ENCODE results near the gene GALC.

The GALC gene

DNA sequence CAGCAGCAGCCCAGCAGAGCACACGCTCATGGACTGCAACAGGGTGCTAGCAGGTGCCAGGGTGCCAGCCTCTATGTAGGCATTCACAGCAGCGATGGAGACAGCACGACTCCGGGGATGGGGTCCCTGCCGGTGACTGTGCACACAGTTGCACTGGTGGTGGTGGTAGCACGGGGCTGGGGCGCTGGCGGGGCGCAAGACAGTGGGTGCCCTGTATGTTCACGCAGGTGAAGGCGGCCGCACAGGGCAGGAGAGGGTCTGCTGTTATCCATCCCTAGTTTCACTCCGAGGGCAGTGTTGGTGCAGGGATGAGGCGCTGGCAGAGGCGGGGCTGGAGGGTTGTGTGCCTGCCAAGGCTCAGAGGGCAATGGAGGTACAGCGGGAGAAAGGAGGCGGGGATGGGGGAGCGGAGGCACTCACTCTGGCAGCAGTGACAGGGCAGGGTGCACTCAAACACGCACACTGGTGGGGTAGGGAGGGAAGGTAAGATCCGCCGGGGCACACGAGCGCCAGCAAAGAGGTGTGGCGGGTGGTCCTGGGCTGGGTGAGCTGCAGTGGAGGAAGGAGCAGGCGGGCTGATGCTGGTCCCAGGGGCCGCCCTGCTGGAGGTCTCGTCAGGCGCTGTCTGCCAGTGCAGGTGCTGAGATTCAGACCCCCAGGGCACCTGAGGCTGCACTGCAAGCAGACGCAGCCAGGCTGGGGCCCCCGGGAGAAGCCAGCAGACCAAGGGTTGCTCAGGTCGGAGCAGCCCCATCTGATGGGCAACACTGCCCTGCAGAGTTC lies 76.7 kb downstream of the GALC start:
- TF ChIP-seq, protein P1, sequence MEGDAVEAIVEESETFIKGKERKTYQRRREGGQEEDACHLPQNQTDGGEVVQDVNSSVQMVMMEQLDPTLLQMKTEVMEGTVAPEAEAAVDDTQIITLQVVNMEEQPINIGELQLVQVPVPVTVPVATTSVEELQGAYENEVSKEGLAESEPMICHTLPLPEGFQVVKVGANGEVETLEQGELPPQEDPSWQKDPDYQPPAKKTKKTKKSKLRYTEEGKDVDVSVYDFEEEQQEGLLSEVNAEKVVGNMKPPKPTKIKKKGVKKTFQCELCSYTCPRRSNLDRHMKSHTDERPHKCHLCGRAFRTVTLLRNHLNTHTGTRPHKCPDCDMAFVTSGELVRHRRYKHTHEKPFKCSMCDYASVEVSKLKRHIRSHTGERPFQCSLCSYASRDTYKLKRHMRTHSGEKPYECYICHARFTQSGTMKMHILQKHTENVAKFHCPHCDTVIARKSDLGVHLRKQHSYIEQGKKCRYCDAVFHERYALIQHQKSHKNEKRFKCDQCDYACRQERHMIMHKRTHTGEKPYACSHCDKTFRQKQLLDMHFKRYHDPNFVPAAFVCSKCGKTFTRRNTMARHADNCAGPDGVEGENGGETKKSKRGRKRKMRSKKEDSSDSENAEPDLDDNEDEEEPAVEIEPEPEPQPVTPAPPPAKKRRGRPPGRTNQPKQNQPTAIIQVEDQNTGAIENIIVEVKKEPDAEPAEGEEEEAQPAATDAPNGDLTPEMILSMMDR (IDR thresholded peaks at IDR 0.05) = no peak
- no peak overlapping the region for H3K4me3 ChIP-seq (ENCODE audit: low read depth in 1 of 2, low read length in 1 of 2)
- no peaks in the 10 kb centered on the region for H3K27me3 ChIP-seq
- no peaks in the 10 kb centered on the region for H3K9me3 ChIP-seq
- H3K36me3 ChIP-seq = no peaks in the 10 kb centered on the region
- H3K4me1 ChIP-seq (ENCODE audit: control insufficient read depth in 1 of 2, insufficient read depth in 1 of 2, low read depth in 1 of 2, low read length in 1 of 2) = no peaks in the 10 kb centered on the region
- no peak overlapping the region for H3K27ac ChIP-seq

DNA sequence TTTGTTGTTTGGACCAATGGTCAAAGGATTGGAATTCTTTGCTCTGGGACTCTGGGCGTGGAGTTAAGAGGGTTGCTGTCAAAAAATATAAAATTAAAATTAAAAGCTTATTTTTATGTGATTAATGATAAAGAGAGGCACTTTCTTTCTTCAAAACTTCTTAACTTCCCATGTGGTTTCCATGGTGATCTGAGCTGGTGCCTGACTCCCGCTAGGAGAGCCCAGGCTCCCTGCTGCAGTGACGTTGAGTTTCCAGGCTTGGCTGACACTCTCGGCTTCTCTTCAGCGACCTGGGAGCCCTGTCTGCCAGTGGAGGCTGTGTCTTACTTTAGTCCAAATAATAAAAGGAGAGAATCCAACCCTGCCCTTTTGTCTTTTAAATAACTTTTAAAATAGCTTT lies 84.4 kb downstream of the GALC start:
- Histone ChIP-seq H3K27me3 (peaks cover 17% of the 10 kb centered on the region), H3K36me3 (no peaks in the 10 kb centered on the region), H3K9me3 (no peaks in the 10 kb centered on the region), H3K4me3 (ENCODE audit: low read depth in 1 of 2, low read length in 1 of 2) (no peak overlapping the region), H3K4me1 (ENCODE audit: control insufficient read depth in 1 of 2, insufficient read depth in 1 of 2, low read depth in 1 of 2, low read length in 1 of 2) (no peaks in the 10 kb centered on the region), H3K27ac (no peak overlapping the region)
- TF ChIP-seq, protein P1 (IDR thresholded peaks at IDR 0.05) = no peak

DNA sequence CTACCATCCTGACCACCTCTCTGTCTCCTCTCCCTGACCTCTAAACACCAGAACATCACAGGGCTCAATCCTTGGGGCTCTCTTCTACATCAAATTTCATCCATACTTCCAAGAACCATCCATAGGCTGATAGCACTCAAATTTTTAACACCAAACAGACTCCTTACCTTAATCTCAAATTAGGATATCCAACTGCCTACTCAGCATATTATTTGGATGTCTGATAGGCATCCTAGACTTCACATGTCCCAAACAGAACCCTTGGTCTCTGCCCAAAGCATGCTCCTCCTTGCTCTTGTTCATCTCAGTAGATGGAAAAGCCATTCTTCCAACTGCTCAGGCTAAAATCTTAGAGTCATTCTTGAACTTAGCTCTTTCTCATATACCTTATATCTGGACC lies 91.3 kb downstream of the GALC start:
- Histone ChIP-seq H3K4me1 (ENCODE audit: control insufficient read depth in 1 of 2, insufficient read depth in 1 of 2, low read depth in 1 of 2, low read length in 1 of 2) (no peaks in the 10 kb centered on the region), H3K27me3 (peaks cover 75% of the 10 kb centered on the region), H3K9me3 (no peaks in the 10 kb centered on the region), H3K27ac (no peak overlapping the region), H3K4me3 (ENCODE audit: low read depth in 1 of 2, low read length in 1 of 2) (no peak overlapping the region), H3K36me3 (no peaks in the 10 kb centered on the region)
- TF ChIP-seq, protein P1 (IDR thresholded peaks at IDR 0.05) = no peak

DNA sequence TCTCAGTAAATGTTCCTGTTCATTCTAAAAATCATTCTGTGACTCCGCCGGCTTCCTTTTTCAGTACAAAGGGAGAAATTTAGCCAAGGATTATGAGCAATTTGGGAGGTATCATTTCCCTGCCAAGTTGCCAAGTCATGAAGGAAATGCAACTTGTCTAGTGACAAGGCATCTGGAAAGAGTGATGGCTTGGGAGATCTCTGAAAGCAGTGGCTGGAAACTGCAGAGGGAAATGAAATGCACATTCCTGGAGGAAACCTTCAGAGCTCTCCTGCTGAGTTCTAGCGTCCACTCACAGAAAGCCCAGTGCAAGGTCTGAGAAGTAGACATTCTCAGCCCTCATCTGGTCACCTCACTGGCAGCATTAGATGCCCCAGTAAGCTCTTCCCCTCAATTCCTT lies 91.7 kb downstream of the GALC start:
- Histone ChIP-seq H3K27me3 (peaks cover 77% of the 10 kb centered on the region), H3K9me3 (no peaks in the 10 kb centered on the region), H3K4me1 (ENCODE audit: control insufficient read depth in 1 of 2, insufficient read depth in 1 of 2, low read depth in 1 of 2, low read length in 1 of 2) (no peaks in the 10 kb centered on the region), H3K27ac (no peak overlapping the region), H3K4me3 (ENCODE audit: low read depth in 1 of 2, low read length in 1 of 2) (no peak overlapping the region), H3K36me3 (no peaks in the 10 kb centered on the region)
- TF ChIP-seq, protein P1 (IDR thresholded peaks at IDR 0.05) = no peak

DNA sequence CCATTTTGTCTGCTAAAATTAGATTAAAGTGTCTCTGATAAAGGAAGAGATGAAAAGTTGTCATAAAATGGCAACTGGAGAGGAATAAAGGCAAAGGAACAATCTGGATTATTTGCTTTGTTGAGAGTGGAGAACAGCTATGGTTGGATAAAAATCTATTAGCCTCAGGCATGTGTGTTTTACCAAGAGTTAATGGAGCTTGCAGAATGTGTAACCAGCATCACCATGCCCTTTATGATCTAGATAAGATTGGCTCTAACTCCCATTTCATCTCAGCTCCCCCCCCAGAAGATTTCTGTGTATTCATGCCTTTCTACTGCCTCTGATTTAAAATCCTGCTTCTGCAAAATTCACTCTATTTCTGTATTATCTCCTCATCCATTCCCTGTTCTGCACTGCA lies 93.8 kb downstream of the GALC start:
- H3K27me3 ChIP-seq = peaks cover 87% of the 10 kb centered on the region
- H3K4me3 ChIP-seq (ENCODE audit: low read depth in 1 of 2, low read length in 1 of 2) = no peak overlapping the region
- no peaks in the 10 kb centered on the region for H3K9me3 ChIP-seq
- no peaks in the 10 kb centered on the region for H3K36me3 ChIP-seq
- H3K27ac ChIP-seq = no peak overlapping the region
- no peaks in the 10 kb centered on the region for H3K4me1 ChIP-seq (ENCODE audit: control insufficient read depth in 1 of 2, insufficient read depth in 1 of 2, low read depth in 1 of 2, low read length in 1 of 2)
- TF ChIP-seq, protein P1 (IDR thresholded peaks at IDR 0.05) = no peak

All from neutrophil (primary cell).